Endodermal cell (in vitro differentiated cells): ENCODE data around the gene ITGA7. TPM values are rescaled to one million over a fixed set of nuclear protein-coding genes. Genes with fewer than 3 reads are reported as not detected.

Source experiments
- DNase-seq: peaks from one replicate; pipeline ENCODE4 v3.0.0-alpha.2; 2017
- H3K27ac ChIP-seq: 2 replicates; pipeline ENCODE4 v1.5.1; 2013; ENCODE audit warnings: mild to moderate bottlenecking, low read depth, low read length, moderate library complexity
- H3K27me3 ChIP-seq: 2 replicates; pipeline ENCODE4 v1.6.1; 2013; ENCODE audit warnings: mild to moderate bottlenecking, low read length, moderate library complexity; ENCODE audit not compliant: insufficient read depth, control insufficient read depth, poor library complexity, severe bottlenecking
- H3K36me3 ChIP-seq: 2 replicates; pipeline ENCODE4 v1.7.0; 2013; ENCODE audit warnings: mild to moderate bottlenecking, low read length, moderate library complexity; ENCODE audit not compliant: control insufficient read depth, insufficient read depth
- H3K4me1 ChIP-seq: one replicate; pipeline ENCODE4 v1.7.0; 2013; ENCODE audit warnings: low read length; ENCODE audit not compliant: control insufficient read depth, insufficient read depth
- H3K4me3 ChIP-seq: 2 replicates; pipeline ENCODE4 v1.5.1; 2013; ENCODE audit warnings: mild to moderate bottlenecking, low read length, moderate library complexity
- H3K9ac ChIP-seq: 2 replicates; pipeline ENCODE4 v1.6.1; 2013; ENCODE audit warnings: mild to moderate bottlenecking, low read length, moderate library complexity; ENCODE audit not compliant: poor library complexity, severe bottlenecking; ENCODE audit errors: extremely low read depth
- H3K9me3 ChIP-seq: 2 replicates; pipeline ENCODE4 v1.6.1; 2013; ENCODE audit warnings: mild to moderate bottlenecking, low read length, moderate library complexity; ENCODE audit not compliant: control insufficient read depth
- H3K27ac Mint-ChIP-seq: 2 replicates; pipeline ENCODE4 v1.8.0; 2020; ENCODE audit warnings: mixed read lengths
- H3K27me3 Mint-ChIP-seq: 2 replicates; pipeline ENCODE4 v1.8.0; 2021; ENCODE audit warnings: mild to moderate bottlenecking, mixed read lengths; ENCODE audit not compliant: insufficient read depth
- H3K36me3 Mint-ChIP-seq: 2 replicates; pipeline ENCODE4 v1.8.0; 2020; ENCODE audit warnings: low read depth, mixed read lengths
- H3K4me1 Mint-ChIP-seq: 2 replicates; pipeline ENCODE4 v1.8.0; 2020; ENCODE audit warnings: mixed read lengths
- H3K4me3 Mint-ChIP-seq: 2 replicates; pipeline ENCODE4 v1.8.0; 2020; ENCODE audit warnings: mild to moderate bottlenecking, moderate library complexity, mixed read lengths
- H3K9me3 Mint-ChIP-seq: 2 replicates; pipeline ENCODE4 v1.8.0; 2020; ENCODE audit warnings: mild to moderate bottlenecking, mixed read lengths
- WGBS, 2 experiments: methylation state at CpG; one replicate each; pipeline versions ENCODE4 v1.1.5 to v1.1.7; 2013; ENCODE audit warnings: missing lambda C conversion rate in 2 of 2, mixed read lengths in 1 of 2; ENCODE audit not compliant: insufficient coverage in 1 of 2, insufficient read length in 1 of 2; 5-methylcytosine and 5-hydroxymethylcytosine counted together
- total RNA-seq, 2 donors: library from RNA; stranded (reverse); fragmentation: NEBNext Ultra II Directional in 1 of 2; extraction: Animal tissue kit (Norgen Biotek cat#: 25700) in 1 of 2; gene quantifications; 2 replicates in 1 of 2; 3 replicates in 1 of 2; pipeline ENCODE4 v1.2.1, GENCODE V29; 2021
- TF ChIP-seq, protein P1 (sequence below): fragments of 200-600 bp; sonication (generic); conservative IDR thresholded peaks from 2 replicates; pipeline ENCODE4 v1.5.0; 2021; ENCODE audit warnings: antibody characterized with exemption, mild to moderate bottlenecking

The ITGA7 gene
- total RNA-seq, 2 donors from 2014 or later = 106 to 122 TPM

DNA sequence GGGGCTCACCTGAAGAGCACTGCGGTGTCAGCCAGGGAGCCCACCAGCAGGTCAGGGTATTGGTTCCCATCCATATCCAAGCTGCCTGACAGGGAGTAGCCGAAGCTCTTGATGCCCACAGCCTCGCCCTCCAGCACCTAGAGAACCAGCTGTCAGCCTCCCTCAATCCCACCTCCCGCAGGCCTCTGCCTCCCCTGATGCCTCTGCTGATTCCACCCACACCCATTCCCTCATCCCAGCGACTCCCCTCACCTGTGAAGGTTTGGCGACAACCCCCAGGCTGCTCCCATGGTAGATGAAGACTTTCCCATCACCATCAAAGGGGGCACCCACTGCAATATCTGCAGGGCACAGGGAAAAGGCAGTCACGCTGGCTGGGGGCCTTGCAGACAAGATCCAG is 10.0 kb downstream of the ITGA7 start:
- no peaks in the 10 kb centered on the region for H3K27me3 ChIP-seq
- no peak overlapping the region for H3K27ac ChIP-seq
- Mint-ChIP-seq H3K36me3 (peaks cover 27% of the 10 kb centered on the region), H3K9me3 (no peaks in the 10 kb centered on the region), H3K27ac (no peak overlapping the region), H3K4me3 (no peak overlapping the region), H3K4me1 (no peaks in the 10 kb centered on the region), H3K27me3 (no peaks in the 10 kb centered on the region)
- H3K4me1 ChIP-seq = no peaks in the 10 kb centered on the region
- TF ChIP-seq, protein P1, sequence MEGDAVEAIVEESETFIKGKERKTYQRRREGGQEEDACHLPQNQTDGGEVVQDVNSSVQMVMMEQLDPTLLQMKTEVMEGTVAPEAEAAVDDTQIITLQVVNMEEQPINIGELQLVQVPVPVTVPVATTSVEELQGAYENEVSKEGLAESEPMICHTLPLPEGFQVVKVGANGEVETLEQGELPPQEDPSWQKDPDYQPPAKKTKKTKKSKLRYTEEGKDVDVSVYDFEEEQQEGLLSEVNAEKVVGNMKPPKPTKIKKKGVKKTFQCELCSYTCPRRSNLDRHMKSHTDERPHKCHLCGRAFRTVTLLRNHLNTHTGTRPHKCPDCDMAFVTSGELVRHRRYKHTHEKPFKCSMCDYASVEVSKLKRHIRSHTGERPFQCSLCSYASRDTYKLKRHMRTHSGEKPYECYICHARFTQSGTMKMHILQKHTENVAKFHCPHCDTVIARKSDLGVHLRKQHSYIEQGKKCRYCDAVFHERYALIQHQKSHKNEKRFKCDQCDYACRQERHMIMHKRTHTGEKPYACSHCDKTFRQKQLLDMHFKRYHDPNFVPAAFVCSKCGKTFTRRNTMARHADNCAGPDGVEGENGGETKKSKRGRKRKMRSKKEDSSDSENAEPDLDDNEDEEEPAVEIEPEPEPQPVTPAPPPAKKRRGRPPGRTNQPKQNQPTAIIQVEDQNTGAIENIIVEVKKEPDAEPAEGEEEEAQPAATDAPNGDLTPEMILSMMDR = no peak
- no peak for DNase-seq
- H3K4me3 ChIP-seq = no peak overlapping the region
- no peak overlapping the region for H3K9ac ChIP-seq
- H3K9me3 ChIP-seq = no peaks in the 10 kb centered on the region
- 82 to 97% methylated on average over 5 to 7 of the region's 7 CpGs for WGBS, 2 experiments
- no peaks in the 10 kb centered on the region for H3K36me3 ChIP-seq

DNA sequence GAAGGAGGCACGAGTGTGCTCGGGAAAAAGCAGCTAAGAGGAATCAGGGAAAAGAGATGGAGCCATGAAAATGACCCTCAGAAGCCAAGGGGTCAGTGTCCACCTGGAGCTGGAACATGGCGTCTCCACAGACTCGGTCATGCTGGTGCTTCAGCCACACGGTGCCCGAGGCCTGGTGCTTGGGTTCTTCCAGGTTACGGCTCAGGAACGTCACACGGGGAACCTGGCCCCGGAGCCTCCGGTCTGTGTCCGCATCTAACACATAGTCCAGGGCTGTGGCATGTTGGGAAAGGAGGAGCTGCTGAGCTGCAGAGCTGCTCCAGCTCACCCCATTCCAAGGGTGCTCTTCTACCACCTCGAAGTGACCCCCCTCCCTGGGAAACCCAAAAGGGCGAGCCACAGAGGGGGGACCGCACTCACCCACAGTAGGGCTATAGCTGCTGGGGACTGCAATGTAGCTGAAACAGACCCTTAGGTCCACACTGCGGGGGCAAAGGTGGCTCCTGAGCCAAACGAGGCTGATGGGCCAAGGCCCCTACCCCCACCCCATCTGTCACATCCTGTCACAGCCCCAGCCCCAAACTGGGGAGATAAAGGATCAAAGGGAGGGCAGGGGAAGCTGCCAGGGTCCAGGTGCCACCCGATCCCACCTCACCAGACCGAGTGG is 10.8 kb downstream of the ITGA7 start:
- Histone ChIP-seq H3K27me3 (no peaks in the 10 kb centered on the region), H3K9ac (no peak overlapping the region), H3K4me3 (no peak overlapping the region), H3K27ac (no peak overlapping the region), H3K9me3 (no peaks in the 10 kb centered on the region), H3K36me3 (no peaks in the 10 kb centered on the region), H3K4me1 (no peaks in the 10 kb centered on the region)
- TF ChIP-seq, protein P1 = no peak
- Mint-ChIP-seq H3K9me3 (no peaks in the 10 kb centered on the region), H3K27me3 (no peaks in the 10 kb centered on the region), H3K4me3 (no peak overlapping the region), H3K36me3 (peaks cover 26% of the 10 kb centered on the region), H3K4me1 (no peaks in the 10 kb centered on the region), H3K27ac (no peak overlapping the region)
- WGBS, 2 experiments = 93 to 95% methylated on average over 10 to 19 of the region's 19 CpGs
- no peak for DNase-seq

DNA sequence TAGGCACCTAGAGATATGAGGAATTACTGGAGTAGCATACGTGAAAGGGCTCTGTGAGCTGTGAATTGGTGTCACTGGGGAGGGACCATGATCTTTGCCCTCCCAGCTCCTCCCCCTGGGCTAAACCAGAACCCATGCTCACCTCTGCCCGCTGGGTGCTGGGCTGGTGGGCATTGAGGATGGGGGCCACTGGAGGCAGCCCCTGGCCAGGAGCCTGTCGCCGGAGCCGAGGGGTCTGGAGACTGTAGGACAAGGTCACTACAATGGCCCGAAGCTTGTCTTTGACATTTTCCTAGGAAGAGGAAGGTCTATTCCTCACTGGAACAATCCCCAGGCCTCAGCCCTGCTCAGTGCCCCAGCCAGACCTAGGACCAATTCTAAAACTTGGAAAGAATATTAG is 11.6 kb downstream of the ITGA7 start:
- Mint-ChIP-seq H3K4me1 (no peaks in the 10 kb centered on the region), H3K27ac (no peak overlapping the region), H3K4me3 (no peak overlapping the region), H3K36me3 (peaks cover 28% of the 10 kb centered on the region), H3K9me3 (no peaks in the 10 kb centered on the region), H3K27me3 (no peaks in the 10 kb centered on the region)
- Histone ChIP-seq H3K27me3 (no peaks in the 10 kb centered on the region), H3K9ac (no peak overlapping the region), H3K27ac (no peak overlapping the region), H3K4me1 (no peaks in the 10 kb centered on the region), H3K36me3 (no peaks in the 10 kb centered on the region), H3K9me3 (no peaks in the 10 kb centered on the region), H3K4me3 (no peak overlapping the region)
- DNase-seq = no peak
- TF ChIP-seq, protein P1 = no peak
- 96 to 100% methylated on average over 5 to 6 of the region's 6 CpGs for WGBS, 2 experiments
